HUES6 (cell line): ENCODE data around the gene ISLR.

ENCODE experiments used
- H3K27ac ChIP-seq: 2 replicates; pipeline ENCODE4 v1.7.0; 2013; ENCODE audit warnings: low read depth, mild to moderate bottlenecking, low read length, inconsistent platforms
- H3K27me3 ChIP-seq: 2 replicates; pipeline ENCODE4 v1.6.1; 2013; ENCODE audit warnings: low read length; ENCODE audit not compliant: control insufficient read depth, insufficient read depth
- H3K36me3 ChIP-seq: 2 replicates; pipeline ENCODE4 v1.6.1; 2013; ENCODE audit warnings: low read length; ENCODE audit not compliant: control insufficient read depth, insufficient read depth
- H3K4me1 ChIP-seq: 2 replicates; pipeline ENCODE4 v1.6.1; 2013; ENCODE audit warnings: low read length; ENCODE audit not compliant: control insufficient read depth, insufficient read depth
- H3K4me3 ChIP-seq: 2 replicates; pipeline ENCODE4 v1.5.1; 2013; ENCODE audit warnings: low read depth, low read length
- H3K9ac ChIP-seq: one replicate; pipeline ENCODE4 v1.6.1; 2013; ENCODE audit warnings: mild to moderate bottlenecking, low read length
- H3K9me3 ChIP-seq: 2 replicates; pipeline ENCODE4 v1.6.1; 2013; ENCODE audit warnings: low read depth, low read length; ENCODE audit not compliant: control insufficient read depth, insufficient read depth

Gene ISLR

GRCh38 chr15:74173380-74174218 lies at the start of gene ISLR:
Gene ISLR, plus strand, starts transcription at chr15:74173710. Its CDS starts 1,149 bp downstream, at chr15:74174859.
- Histone ChIP-seq H3K36me3 (no peaks in the 10 kb centered on the region), H3K9me3 (no peaks in the 10 kb centered on the region), H3K27me3 (no peaks in the 10 kb centered on the region), H3K4me3 (no peak within 1 kb of the TSS), H3K9ac (no peak within 1 kb of the TSS), H3K27ac (no peak within 1 kb of the TSS), H3K4me1 (peaks cover 42% of the 10 kb centered on the region)

GRCh38 chr15:74124196-74124595 lies 49.3 kb upstream of the ISLR start:
- peaks cover 32% of the 10 kb centered on the region for H3K4me1 ChIP-seq
- H3K36me3 ChIP-seq, result no peaks in the 10 kb centered on the region
- no peak overlapping the region for H3K9ac ChIP-seq
- H3K9me3 ChIP-seq, result no peaks in the 10 kb centered on the region
- H3K27ac ChIP-seq, result no peak overlapping the region
- H3K27me3 ChIP-seq, result peaks cover 40% of the 10 kb centered on the region
- no peak overlapping the region for H3K4me3 ChIP-seq

- H3K4me3 ChIP-seq, result no peak overlapping the region
- no peak overlapping the region for H3K9ac ChIP-seq
- H3K27me3 ChIP-seq, result peaks cover 45% of the 10 kb centered on the region
- no peaks in the 10 kb centered on the region for H3K36me3 ChIP-seq
- H3K27ac ChIP-seq, result no peak overlapping the region
- H3K4me1 ChIP-seq, result peaks cover 37% of the 10 kb centered on the region
- no peaks in the 10 kb centered on the region for H3K9me3 ChIP-seq
Observed at GRCh38 chr15:74124759-74125158, 48.8 kb upstream of the ISLR start.

GRCh38 chr15:74127255-74127953 lies 46.1 kb upstream of the ISLR start:
- Histone ChIP-seq H3K36me3 (no peaks in the 10 kb centered on the region), H3K4me1 (peaks cover 50% of the 10 kb centered on the region), H3K27me3 (peaks cover 72% of the 10 kb centered on the region), H3K4me3 (peak overlapping the region; percentile 49), H3K9me3 (no peaks in the 10 kb centered on the region), H3K9ac (no peak overlapping the region), H3K27ac (no peak overlapping the region)

GRCh38 chr15:74127954-74128784 lies 45.3 kb upstream of the ISLR start:
- Histone ChIP-seq H3K4me1 (peaks cover 49% of the 10 kb centered on the region), H3K27me3 (peaks cover 79% of the 10 kb centered on the region), H3K36me3 (no peaks in the 10 kb centered on the region), H3K27ac (no peak overlapping the region), H3K9me3 (peaks cover 5% of the 10 kb centered on the region; the same call in 1 of the 2 replicates), H3K9ac (peak overlapping the region; percentile 51), H3K4me3 (peak overlapping the region; percentile 49)

- peaks cover 6% of the 10 kb centered on the region; the same call in 1 of the 2 replicates for H3K9me3 ChIP-seq
- H3K9ac ChIP-seq, result peak overlapping the region; percentile 51
- H3K27ac ChIP-seq, result no peak overlapping the region
- peaks cover 82% of the 10 kb centered on the region for H3K27me3 ChIP-seq
- H3K36me3 ChIP-seq, result no peaks in the 10 kb centered on the region
- H3K4me1 ChIP-seq, result peaks cover 47% of the 10 kb centered on the region
- peak overlapping the region; percentile 49 for H3K4me3 ChIP-seq
Observed at GRCh38 chr15:74128785-74129585, 44.5 kb upstream of the ISLR start.

GRCh38 chr15:74129586-74130154 lies 43.8 kb upstream of the ISLR start:
- Histone ChIP-seq H3K27ac (no peak overlapping the region), H3K36me3 (no peaks in the 10 kb centered on the region), H3K9me3 (peaks cover 6% of the 10 kb centered on the region; the same call in 1 of the 2 replicates), H3K27me3 (peaks cover 89% of the 10 kb centered on the region), H3K9ac (peak overlapping the region; percentile 5), H3K4me3 (peak overlapping the region; percentile 49), H3K4me1 (peaks cover 49% of the 10 kb centered on the region)

GRCh38 chr15:74130155-74130848 lies 43.2 kb upstream of the ISLR start, which contains the start of gene ISLR2:
Gene ISLR2, plus strand, starts transcription at chr15:74130586. Its CDS starts 2,169 bp downstream, at chr15:74132755.
- Histone ChIP-seq H3K4me1 (peaks cover 55% of the 10 kb centered on the region), H3K36me3 (no peaks in the 10 kb centered on the region), H3K27ac (no peak within 1 kb of the TSS), H3K4me3 (peak within 1 kb of the TSS; percentile 49), H3K27me3 (peaks cover 94% of the 10 kb centered on the region), H3K9me3 (peaks cover 6% of the 10 kb centered on the region; the same call in 1 of the 2 replicates), H3K9ac (peak within 1 kb of the TSS; percentile 10)

- Histone ChIP-seq H3K4me3 (peak overlapping the region; percentile 49), H3K27me3 (peaks cover 97% of the 10 kb centered on the region)
Observed at GRCh38 chr15:74130849-74131627, 42.5 kb upstream of the ISLR start.

More at GRCh38 chr15:74130849-74131627, 42.5 kb upstream of the ISLR start:
- no peak overlapping the region for H3K9ac ChIP-seq
- peaks cover 6% of the 10 kb centered on the region; the same call in 1 of the 2 replicates for H3K9me3 ChIP-seq
- peaks cover 55% of the 10 kb centered on the region for H3K4me1 ChIP-seq
- H3K27ac ChIP-seq, result no peak overlapping the region
- H3K36me3 ChIP-seq, result no peaks in the 10 kb centered on the region
